ENCODE data around the gene LRAT.

- TF ChIP-seq NFRKB (IDR thresholded peaks at IDR 0.05) (no peak), FOXM1 (IDR thresholded peaks at IDR 0.05; ENCODE audit: borderline replicate concordance) (no peak), PKNOX1 (IDR thresholded peaks at IDR 0.05) (no peak), SP1 (IDR thresholded peaks at IDR 0.05) (no peak), CTBP1 (IDR thresholded peaks at IDR 0.05; ENCODE audit: borderline replicate concordance) (no peak), ARNT (IDR thresholded peaks at IDR 0.05) (no peak), SUZ12 (IDR thresholded peaks at IDR 0.05) (no peak), HDGF (IDR thresholded peaks at IDR 0.05; ENCODE audit: borderline replicate concordance) (no peak), ZNF384 (IDR thresholded peaks at IDR 0.05) (no peak), BHLHE40 (IDR thresholded peaks at IDR 0.05; ENCODE audit: borderline replicate concordance) (no peak), FOXA1 (IDR thresholded peaks at IDR 0.05) (no peak), ELF4 (IDR thresholded peaks at IDR 0.05) (no peak)
Measured at GRCh38 chr4:154727540-154727939, 16.3 kb upstream of the LRAT start.

All from HEK293T (cell line).